Neural progenitor cell (in vitro differentiated cells): ENCODE measurements around the gene EIF2B2. TPM values are rescaled to one million over a fixed set of nuclear protein-coding genes. Genes with fewer than 3 reads are reported as not detected.

ENCODE experiments used
- DNase-seq: peaks from one replicate; pipeline ENCODE4 v3.0.0-alpha.2; 2016; ENCODE audit warnings: low spot score
- H2AFZ ChIP-seq: fragments of 200-600 bp; sonication (generic); replicated peaks from 2 replicates; pipeline ENCODE4 v1.6.1; 2016; ENCODE audit warnings: antibody characterized with exemption
- H3F3A ChIP-seq: fragments of 200-600 bp; sonication (generic); 2 replicates; pipeline ENCODE4 v1.6.1; 2016; ENCODE audit warnings: antibody characterized with exemption, low read depth
- H3K27ac ChIP-seq: fragments of 200-600 bp; sonication (generic); 2 replicates; pipeline ENCODE4 v1.5.1; 2016; ENCODE audit warnings: mild to moderate bottlenecking
- H3K27me3 ChIP-seq: fragments of 200-600 bp; sonication (generic); 2 replicates; pipeline ENCODE4 v1.6.1; 2016; ENCODE audit warnings: mild to moderate bottlenecking, moderate library complexity
- H3K36me3 ChIP-seq: fragments of 200-600 bp; sonication (generic); 2 replicates; pipeline ENCODE4 v1.5.1; 2016
- H3K4me1 ChIP-seq: fragments of 200-600 bp; sonication (generic); 2 replicates; pipeline ENCODE4 v1.6.1; 2016; ENCODE audit warnings: mixed run types
- H3K4me2 ChIP-seq: fragments of 200-600 bp; sonication (generic); 2 replicates; pipeline ENCODE4 v1.6.1; 2016
- H3K4me3 ChIP-seq: fragments of 200-600 bp; sonication (generic); 2 replicates; pipeline ENCODE4 v1.5.1; 2016
- H3K79me2 ChIP-seq: fragments of 200-600 bp; sonication (generic); 2 replicates; pipeline ENCODE4 v1.6.1; 2016; ENCODE audit warnings: low read depth
- H3K9ac ChIP-seq: fragments of 200-600 bp; sonication (generic); 2 replicates; pipeline ENCODE4 v1.6.1; 2016
- H3K9me3 ChIP-seq: fragments of 200-600 bp; sonication (generic); 2 replicates; pipeline ENCODE4 v1.5.1; 2016; ENCODE audit warnings: low read depth
- H4K20me1 ChIP-seq: fragments of 200-600 bp; sonication (generic); 2 replicates; pipeline ENCODE4 v1.6.1; 2016; ENCODE audit warnings: low read depth
- H3K27ac Mint-ChIP-seq: 3 replicates; pipeline ENCODE4 v1.8.0; 2021; ENCODE audit warnings: mixed read lengths
- H3K27me3 Mint-ChIP-seq: 2 replicates; pipeline ENCODE4 v1.8.0; 2022; ENCODE audit warnings: low read depth, mild to moderate bottlenecking, inconsistent platforms, moderate library complexity, mixed read lengths; ENCODE audit not compliant: insufficient read depth
- H3K36me3 Mint-ChIP-seq: 3 replicates; pipeline ENCODE4 v1.8.0; 2021; ENCODE audit warnings: mixed read lengths
- H3K4me1 Mint-ChIP-seq: 3 replicates; pipeline ENCODE4 v1.8.0; 2021; ENCODE audit warnings: mixed read lengths
- H3K4me3 Mint-ChIP-seq: 3 replicates; pipeline ENCODE4 v1.8.0; 2021; ENCODE audit warnings: mild to moderate bottlenecking, moderate library complexity, mixed read lengths
- H3K9me3 Mint-ChIP-seq: 3 replicates; pipeline ENCODE4 v1.8.0; 2020; ENCODE audit warnings: mixed read lengths
- EZH2 ChIP-seq: fragments of 200-600 bp; sonication (generic); IDR thresholded peaks from 2 replicates; pipeline ENCODE4 v1.6.1; 2017; ENCODE audit warnings: antibody characterized with exemption, mild to moderate bottlenecking, moderate library complexity
- EZH2phosphoT487 ChIP-seq: fragments of 200-600 bp; sonication (generic); IDR thresholded peaks from 2 replicates; pipeline ENCODE4 v1.6.1; 2017; ENCODE audit warnings: antibody characterized with exemption
- total RNA-seq: library from RNA; depleted of rRNA; stranded (reverse); fragments of >200 nt; gene quantifications from 2 replicates; pipeline ENCODE4 v1.2.3, GENCODE V29; 2015; ENCODE audit warnings: low replicate concordance
- TF ChIP-seq, protein P1 (sequence below): fragments of 200-600 bp; sonication (generic); IDR thresholded peaks from 2 replicates; pipeline ENCODE4 v1.5.1; 2017; ENCODE audit warnings: antibody characterized with exemption, mild to moderate bottlenecking

EIF2B2 gene
- total RNA-seq, 1 donor from 2014 or later: 26.9 TPM

DNA sequence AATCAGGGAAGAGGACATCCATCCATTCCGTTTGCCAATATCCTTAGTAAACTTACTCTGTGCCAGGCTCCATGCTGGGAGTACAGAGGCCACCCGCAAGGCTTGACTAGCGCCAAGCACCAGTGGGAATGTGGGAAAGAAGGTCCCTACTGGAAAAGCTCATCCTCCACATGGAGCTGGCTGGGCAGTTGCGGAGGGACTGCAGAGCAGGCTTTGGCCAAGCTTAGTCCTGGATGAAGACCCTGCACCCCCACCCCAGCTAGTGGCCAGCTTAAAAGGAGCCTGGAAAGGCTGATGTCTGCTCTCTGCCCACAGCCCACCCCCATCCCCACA, 22.4 kb upstream of the EIF2B2 start:
- peaks cover 23% of the 10 kb centered on the region for H3F3A ChIP-seq
- Mint-ChIP-seq H3K9me3 (no peaks in the 10 kb centered on the region), H3K27me3 (peaks cover 22% of the 10 kb centered on the region), H3K27ac (no peak overlapping the region), H3K4me3 (peak overlapping the region; percentile 59), H3K36me3 (no peaks in the 10 kb centered on the region), H3K4me1 (peaks cover 66% of the 10 kb centered on the region)
- H3K36me3 ChIP-seq: no peaks in the 10 kb centered on the region
- no peak overlapping the region for H3K9ac ChIP-seq
- H3K4me1 ChIP-seq: peaks cover 35% of the 10 kb centered on the region
- no peak overlapping the region for H3K4me3 ChIP-seq
- DNase-seq: no peak
- H3K79me2 ChIP-seq: no peaks in the 10 kb centered on the region
- no peak overlapping the region for H3K27ac ChIP-seq
- no peaks in the 10 kb centered on the region for H3K9me3 ChIP-seq
- H4K20me1 ChIP-seq: peaks cover 11% of the 10 kb centered on the region
- no peak overlapping the region for H2AFZ ChIP-seq
- peak overlapping the region; percentile 65 for H3K4me2 ChIP-seq
- TF ChIP-seq EZH2phosphoT487 (no peak), EZH2 (no peak)
- TF ChIP-seq, protein P1, sequence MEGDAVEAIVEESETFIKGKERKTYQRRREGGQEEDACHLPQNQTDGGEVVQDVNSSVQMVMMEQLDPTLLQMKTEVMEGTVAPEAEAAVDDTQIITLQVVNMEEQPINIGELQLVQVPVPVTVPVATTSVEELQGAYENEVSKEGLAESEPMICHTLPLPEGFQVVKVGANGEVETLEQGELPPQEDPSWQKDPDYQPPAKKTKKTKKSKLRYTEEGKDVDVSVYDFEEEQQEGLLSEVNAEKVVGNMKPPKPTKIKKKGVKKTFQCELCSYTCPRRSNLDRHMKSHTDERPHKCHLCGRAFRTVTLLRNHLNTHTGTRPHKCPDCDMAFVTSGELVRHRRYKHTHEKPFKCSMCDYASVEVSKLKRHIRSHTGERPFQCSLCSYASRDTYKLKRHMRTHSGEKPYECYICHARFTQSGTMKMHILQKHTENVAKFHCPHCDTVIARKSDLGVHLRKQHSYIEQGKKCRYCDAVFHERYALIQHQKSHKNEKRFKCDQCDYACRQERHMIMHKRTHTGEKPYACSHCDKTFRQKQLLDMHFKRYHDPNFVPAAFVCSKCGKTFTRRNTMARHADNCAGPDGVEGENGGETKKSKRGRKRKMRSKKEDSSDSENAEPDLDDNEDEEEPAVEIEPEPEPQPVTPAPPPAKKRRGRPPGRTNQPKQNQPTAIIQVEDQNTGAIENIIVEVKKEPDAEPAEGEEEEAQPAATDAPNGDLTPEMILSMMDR: no peak
- peaks cover 31% of the 10 kb centered on the region for H3K27me3 ChIP-seq

DNA sequence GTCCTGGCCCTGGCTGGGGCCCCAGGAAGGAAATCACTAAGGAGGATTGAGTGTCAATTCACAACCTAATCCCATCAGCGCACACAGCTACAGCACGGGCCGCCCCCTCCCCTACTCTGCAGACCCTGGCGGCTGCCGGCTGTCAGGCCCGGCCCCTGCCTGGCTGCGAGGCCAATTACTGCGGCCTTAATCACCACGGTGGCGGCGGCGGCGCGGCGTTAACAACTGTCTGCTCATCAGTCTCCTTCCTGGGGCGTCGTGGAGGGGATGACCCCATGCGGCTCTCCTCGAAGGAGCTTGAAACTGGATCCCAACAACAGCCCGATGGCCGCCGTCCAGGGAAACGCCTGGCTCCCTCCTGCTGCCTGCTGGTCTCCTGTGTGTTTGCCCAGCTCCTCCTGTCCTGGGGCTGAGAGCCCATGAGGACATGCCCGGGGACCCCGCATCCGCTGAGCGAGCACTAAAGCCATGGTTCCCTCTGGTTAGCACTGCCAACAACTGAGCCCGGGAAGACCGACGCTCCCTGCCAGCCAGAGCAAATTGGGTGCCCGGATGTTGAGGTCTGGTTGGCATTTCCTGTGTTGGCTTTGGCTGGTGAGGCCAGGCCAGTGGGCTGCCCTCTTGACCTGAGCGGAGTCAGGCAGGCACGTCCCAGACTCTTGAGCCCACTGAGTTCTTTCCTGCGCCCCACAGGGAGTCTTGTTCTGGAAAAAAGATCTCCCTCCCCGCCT, 21.8 kb upstream of the EIF2B2 start:
- Histone ChIP-seq H3K4me1 (peaks cover 35% of the 10 kb centered on the region), H3K27me3 (peaks cover 26% of the 10 kb centered on the region), H3K9ac (no peak overlapping the region), H2AFZ (no peak overlapping the region), H3K79me2 (no peaks in the 10 kb centered on the region), H3K4me3 (no peak overlapping the region), H3K36me3 (no peaks in the 10 kb centered on the region), H3K4me2 (peak overlapping the region; percentile 65), H3K27ac (no peak overlapping the region), H3F3A (peaks cover 23% of the 10 kb centered on the region), H3K9me3 (no peaks in the 10 kb centered on the region), H4K20me1 (peaks cover 11% of the 10 kb centered on the region)
- H3K27me3 Mint-ChIP-seq: peaks cover 20% of the 10 kb centered on the region
- peaks cover 61% of the 10 kb centered on the region for H3K4me1 Mint-ChIP-seq
- TF ChIP-seq EZH2phosphoT487 (no peak), EZH2 (no peak)
- TF ChIP-seq, protein P1: no peak
- peak; percentile 96 for DNase-seq
- H3K4me3 Mint-ChIP-seq: peak overlapping the region; percentile 59
- no peak overlapping the region for H3K27ac Mint-ChIP-seq
- H3K36me3 Mint-ChIP-seq: no peaks in the 10 kb centered on the region
- no peaks in the 10 kb centered on the region for H3K9me3 Mint-ChIP-seq

DNA sequence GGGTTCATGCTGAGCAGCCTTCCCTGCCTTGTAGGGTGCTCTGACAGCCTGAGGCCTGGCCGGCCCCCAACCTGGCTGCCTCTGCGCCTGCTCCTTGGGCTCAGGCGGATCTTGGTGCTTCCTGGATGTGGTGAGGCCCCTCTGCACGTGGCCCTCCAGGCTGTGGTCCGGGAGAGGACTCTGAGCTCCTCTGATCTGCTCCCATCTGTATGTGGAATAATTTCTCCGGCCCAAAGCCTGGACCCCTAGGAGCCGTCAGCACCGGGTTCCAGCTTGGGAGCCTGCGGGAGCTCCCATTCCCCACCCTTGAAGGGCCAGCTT, 21.3 kb upstream of the EIF2B2 start:
- Histone ChIP-seq H4K20me1 (peaks cover 11% of the 10 kb centered on the region), H3K79me2 (no peaks in the 10 kb centered on the region), H3K4me2 (peak overlapping the region; percentile 53), H3K27me3 (peaks cover 25% of the 10 kb centered on the region), H3K36me3 (no peaks in the 10 kb centered on the region), H3K9ac (no peak overlapping the region), H3K4me1 (peaks cover 35% of the 10 kb centered on the region), H3F3A (peaks cover 23% of the 10 kb centered on the region), H2AFZ (no peak overlapping the region), H3K27ac (no peak overlapping the region), H3K9me3 (no peaks in the 10 kb centered on the region), H3K4me3 (no peak overlapping the region)
- Mint-ChIP-seq H3K36me3 (no peaks in the 10 kb centered on the region), H3K27me3 (peaks cover 16% of the 10 kb centered on the region), H3K9me3 (no peaks in the 10 kb centered on the region), H3K27ac (no peak overlapping the region), H3K4me1 (peaks cover 56% of the 10 kb centered on the region), H3K4me3 (no peak overlapping the region)
- TF ChIP-seq EZH2 (no peak), EZH2phosphoT487 (no peak)
- TF ChIP-seq, protein P1: no peak
- no peak for DNase-seq
